Measurements from ENCODE around the gene RABEPK. TPM values are rescaled to one million over a fixed set of nuclear protein-coding genes. Genes with fewer than 3 reads are reported as not detected.

The RABEPK gene
- total RNA-seq, 1 donor from 2014 or later = 17.2 TPM

GRCh38 chr9:125241863-125242739 is 41.8 kb downstream of the RABEPK start:
- intact Hi-C loops (cut with micrococcal nuclease) = loop anchor here (1.0 to 5.0 kb wide), 13 partner anchors 19 to 1563 kb away; partner anchors contain the start of genes ARPC5L, GAPVD1, GOLGA1 and NR6A1

DNA sequence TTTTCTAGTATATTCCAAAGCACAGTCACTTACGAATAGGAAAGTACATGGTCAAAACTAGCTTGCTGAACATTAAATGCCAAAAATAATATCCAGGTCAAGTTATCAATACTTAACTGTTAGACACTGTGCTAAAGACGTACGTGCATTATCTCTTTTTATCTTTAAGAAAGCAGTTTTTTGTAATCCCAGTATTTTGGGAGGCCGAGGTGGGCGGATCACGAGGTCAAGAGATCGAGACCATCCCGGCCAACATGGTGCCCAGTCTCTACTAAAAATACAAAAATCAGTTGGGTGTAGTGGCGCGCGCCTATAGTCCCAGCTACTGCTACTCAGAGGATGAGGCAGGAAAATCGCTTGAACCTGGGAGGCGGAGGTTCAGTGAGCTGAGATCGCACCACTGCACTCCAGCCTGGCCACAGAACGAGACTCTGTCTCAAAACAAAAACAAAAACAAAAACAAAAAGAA is 43.5 kb downstream of the RABEPK start:
- intact Hi-C loops (cut with micrococcal nuclease) = loop anchor here (5.0 kb wide), 4 partner anchors 88 to 1478 kb away; partner anchors contain the start of gene PBX3

DNA sequence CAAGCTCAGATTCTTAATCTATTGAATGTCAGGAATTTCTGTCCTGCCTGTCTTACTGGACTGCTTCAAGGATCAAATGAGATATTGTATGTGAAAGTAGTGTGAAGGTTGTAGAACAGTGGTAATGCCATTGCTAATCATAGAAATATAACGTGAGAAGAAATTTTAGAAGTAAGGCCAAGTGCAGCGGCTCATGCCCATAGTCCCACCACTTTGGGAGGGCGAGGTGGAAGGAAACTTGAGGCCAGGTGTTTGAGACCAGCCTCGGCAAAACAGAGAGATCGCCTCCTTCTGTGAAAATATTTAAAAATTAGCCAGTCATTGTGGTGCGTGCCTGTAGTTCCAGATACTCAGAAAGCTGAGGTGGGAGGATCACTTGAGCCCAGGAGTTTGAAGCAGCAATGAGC is 45.9 kb downstream of the RABEPK start:
- intact Hi-C loops (cut with micrococcal nuclease) = no loop called here

DNA sequence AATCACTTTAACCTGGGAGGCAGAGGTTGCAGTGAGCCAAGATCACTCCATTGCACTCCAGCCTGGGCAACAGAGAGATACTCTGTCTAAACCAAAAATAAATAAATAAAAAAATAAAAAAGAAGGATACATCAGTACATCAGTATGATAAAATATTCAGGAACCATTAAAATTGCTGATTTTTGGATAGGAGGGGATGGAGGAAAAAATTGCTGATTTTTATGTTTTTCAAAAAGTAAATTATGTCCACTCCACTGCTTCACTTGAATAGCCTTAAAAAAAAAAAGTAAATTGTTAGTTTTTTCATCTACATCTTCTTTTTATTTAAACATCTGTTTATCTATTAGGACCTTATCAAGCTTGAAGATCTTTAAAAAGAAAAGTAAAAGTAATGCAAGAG is 53.9 kb downstream of the RABEPK start:
- intact Hi-C loops (cut with micrococcal nuclease) = no loop called here

DNA sequence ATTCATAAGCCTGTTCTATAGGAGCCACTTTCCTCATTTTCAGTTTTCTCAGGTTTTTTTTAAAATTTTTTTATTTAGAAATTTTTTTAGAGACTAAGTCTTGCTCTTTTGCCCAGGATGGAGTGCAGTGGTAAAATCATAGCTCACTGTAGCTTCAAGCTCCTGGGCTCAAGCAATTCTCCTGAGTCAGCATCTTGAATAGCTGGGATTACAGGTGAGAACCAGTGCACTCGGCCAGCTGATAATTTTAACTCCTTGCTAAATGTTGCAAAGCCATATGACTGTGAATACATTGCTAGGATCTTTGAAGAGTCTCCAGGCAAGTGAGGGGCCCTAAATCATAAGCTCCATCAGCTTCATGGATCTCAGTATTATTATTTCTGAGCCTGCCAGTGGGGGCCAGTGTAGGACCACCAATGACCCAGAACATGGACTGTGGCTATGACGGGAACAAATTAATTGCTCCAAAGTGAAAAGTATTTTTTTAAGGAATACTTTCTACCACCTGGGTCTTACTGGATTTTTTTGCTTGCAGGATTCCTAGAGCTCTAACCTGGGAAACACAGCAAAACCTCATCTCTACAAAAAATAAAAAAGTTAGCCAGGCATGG is 55.5 kb downstream of the RABEPK start:
- intact Hi-C loops (cut with micrococcal nuclease) = no loop called here

- intact Hi-C loops (cut with micrococcal nuclease) = no loop called here
Measured at GRCh38 chr9:125258160-125258785, 57.9 kb downstream of the RABEPK start.

GRCh38 chr9:125258832-125259534 is 58.6 kb downstream of the RABEPK start:
- intact Hi-C loops (cut with micrococcal nuclease) = no loop called here

GRCh38 chr9:125260561-125260960 is 60.2 kb downstream of the RABEPK start:
- intact Hi-C loops (cut with micrococcal nuclease) = loop anchor here (5.0 kb wide), 2 partner anchors 388 to 1462 kb away; no protein-coding TSS in a partner anchor

- intact Hi-C loops (cut with micrococcal nuclease) = loop anchor here (1.0 to 5.0 kb wide), 9 partner anchors 20 to 1461 kb away; partner anchors contain the start of genes GOLGA1, HSPA5, PPP6C and RABEPK
Measured at GRCh38 chr9:125261501-125262293, 61.4 kb downstream of the RABEPK start, which contains the start of gene GAPVD1. GAPVD1 (plus strand) TSS chr9:125261826; CDS start chr9:125298922, 37,096 bp downstream.

DNA sequence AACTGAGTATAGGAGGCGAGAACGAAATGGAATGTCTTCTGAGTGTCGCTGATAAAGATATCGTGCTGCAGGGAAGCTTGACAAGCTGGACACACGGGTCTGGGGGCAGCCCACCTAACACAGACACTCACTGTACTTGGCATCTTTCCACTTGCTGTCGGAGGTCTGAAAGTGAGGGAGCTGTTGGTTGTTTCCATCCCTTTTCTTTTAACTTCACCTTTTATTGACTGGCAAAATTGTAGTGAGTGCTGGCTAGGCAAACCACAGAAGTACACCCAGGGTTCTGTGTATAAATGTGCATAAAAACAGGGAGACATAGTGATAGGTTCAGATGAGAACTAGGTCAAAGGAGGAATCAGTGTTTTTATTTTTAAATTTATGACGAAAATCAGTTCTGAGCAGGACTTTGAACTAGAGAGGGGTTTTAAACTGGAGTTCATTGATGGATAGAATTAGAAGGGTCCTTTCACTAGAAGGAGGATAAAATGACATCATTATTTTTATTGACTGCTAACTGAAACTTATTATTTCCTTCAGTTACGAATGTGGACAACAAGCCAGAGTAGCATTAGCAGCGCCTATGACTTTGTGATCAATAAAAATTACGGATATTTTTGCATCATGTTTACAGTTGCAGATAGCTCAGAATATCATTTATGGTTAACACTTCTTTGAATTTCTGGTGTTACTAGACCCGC is 62.1 kb downstream of the RABEPK start:
- intact Hi-C loops (cut with micrococcal nuclease) = loop anchor here (5.0 kb wide), 2 partner anchors 390 to 1460 kb away; no protein-coding TSS in a partner anchor

DNA sequence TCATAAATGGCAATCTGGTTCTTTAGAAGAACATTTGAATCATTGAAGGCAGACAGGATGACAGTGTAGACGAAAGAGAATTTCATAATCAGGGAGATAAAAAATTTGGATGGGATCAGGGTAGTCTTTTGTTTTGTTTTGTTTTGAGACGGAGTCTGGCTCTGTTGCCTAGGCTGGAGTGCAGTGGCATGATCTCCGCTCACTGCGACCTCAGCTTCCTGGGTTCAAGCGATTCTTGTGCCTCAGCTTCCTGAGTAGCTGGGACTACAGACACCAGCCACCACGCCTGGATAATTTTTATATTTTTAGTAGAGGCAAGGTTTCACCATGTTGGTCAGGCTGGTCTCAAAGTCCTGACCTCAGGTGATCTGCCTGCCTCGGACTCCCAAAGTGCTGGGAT is 63.7 kb downstream of the RABEPK start:
- intact Hi-C loops (cut with micrococcal nuclease) = loop anchor here (5.0 kb wide), 2 partner anchors 392 to 1458 kb away; no protein-coding TSS in a partner anchor

GRCh38 chr9:125268394-125269013 is 68.2 kb downstream of the RABEPK start:
- intact Hi-C loops (cut with micrococcal nuclease) = no loop called here

DNA sequence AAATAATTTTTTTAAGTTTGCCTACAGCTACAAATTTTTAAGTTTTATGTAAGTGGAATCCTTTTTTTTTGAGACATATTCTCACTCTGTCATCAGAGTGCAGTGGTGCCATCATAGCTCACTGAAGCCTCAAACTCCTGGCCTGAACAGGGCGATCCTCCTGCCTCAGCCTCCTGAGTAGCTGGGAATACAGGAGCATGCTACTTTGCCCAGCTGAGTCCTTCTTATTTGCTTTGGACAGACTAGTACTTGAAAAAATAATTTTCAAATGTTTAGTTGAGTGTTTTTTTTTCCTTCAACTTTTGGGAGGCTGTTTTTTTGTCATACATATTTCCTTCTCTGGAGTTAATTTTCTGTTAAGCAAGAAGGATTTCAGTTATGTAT is 68.7 kb downstream of the RABEPK start:
- intact Hi-C loops (cut with micrococcal nuclease) = no loop called here

DNA sequence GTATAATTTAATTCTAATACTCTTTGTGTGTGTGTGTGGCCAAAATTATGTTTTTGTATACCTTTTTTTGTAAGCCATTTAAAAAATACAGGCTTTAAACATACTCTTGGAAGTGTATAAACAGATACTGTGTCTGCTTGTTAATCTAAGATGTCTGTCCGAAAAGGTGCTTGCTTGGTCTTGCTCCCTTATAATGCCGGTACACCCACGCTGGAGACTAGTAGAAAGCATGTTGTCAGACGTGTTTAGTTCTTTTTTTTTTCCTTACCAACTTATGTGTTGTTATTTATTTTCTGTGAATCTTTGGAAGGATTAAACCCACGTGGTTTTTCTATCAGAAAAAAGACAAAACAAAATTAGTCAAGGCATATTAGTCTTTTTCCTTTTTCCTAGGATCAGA is 70.7 kb downstream of the RABEPK start:
- intact Hi-C loops (cut with micrococcal nuclease) = no loop called here

GRCh38 chr9:125272697-125273096 is 72.4 kb downstream of the RABEPK start:
- intact Hi-C loops (cut with micrococcal nuclease) = no loop called here

- intact Hi-C loops (cut with micrococcal nuclease) = no loop called here
Measured at GRCh38 chr9:125276771-125277170, 76.4 kb downstream of the RABEPK start.

DNA sequence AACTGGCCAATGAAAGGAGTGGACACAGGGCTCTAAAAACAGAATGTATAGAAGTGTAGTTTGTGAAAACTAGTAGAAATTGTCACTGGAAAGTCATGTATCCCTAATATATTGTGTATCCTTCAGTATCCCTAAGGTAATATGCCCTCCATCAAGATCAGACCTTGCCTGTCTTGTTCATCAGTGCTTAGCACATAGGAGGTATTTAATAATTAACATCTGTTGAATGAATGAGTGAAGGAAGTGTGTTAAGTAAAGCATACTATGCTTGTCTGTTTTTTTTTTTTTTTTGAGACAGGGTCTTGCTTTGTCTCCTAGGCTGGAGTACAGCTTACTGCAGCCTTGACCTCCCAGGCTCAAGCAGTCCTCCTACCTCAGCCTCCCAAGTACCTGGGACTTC is 77.1 kb downstream of the RABEPK start:
- intact Hi-C loops (cut with micrococcal nuclease) = no loop called here

DNA sequence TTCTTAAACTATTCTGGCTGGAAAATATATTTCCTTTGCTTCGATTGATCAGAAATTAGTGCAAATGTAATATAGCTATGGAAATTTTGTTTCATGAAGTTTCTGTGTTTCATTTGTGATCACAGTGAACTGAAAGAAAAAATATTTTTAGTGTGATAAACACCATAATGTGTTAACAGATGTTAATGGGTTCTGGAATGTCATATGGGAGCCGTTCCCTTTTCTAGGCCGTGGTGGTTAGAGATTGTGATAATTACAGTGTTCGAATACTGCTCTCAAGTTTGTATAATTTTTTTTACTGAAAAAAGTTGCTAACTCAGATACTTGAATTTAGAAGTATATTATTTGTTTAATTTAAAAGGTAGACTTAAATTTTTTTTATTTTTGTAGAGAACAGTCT is 80.6 kb downstream of the RABEPK start:
- intact Hi-C loops (cut with micrococcal nuclease) = no loop called here
